Kidney epithelial cell (primary cell): ENCODE measurements around the gene C1QTNF12. TPM values are rescaled to one million over a fixed set of nuclear protein-coding genes. Genes with fewer than 3 reads are reported as not detected.

Experiments used
- DNase-seq: peaks from one replicate; pipeline ENCODE4 v3.0.0-alpha.2; 2010; ENCODE audit warnings: low read depth
- H3K27me3 ChIP-seq: 2 replicates; pipeline ENCODE4 v1.6.0; 2011; ENCODE audit warnings: low read length; ENCODE audit not compliant: control insufficient read depth, insufficient read depth
- H3K36me3 ChIP-seq: 2 replicates; pipeline ENCODE4 v1.5.1; 2011; ENCODE audit warnings: low read length; ENCODE audit not compliant: control insufficient read depth, insufficient read depth
- H3K4me3 ChIP-seq: 2 replicates; pipeline ENCODE4 v1.5.1; 2011; ENCODE audit warnings: low read depth, mild to moderate bottlenecking, control low read depth, low read length
- CTCF ChIP-seq: IDR thresholded peaks from 2 replicates; pipeline ENCODE4 v1.5.1; 2011; ENCODE audit warnings: mild to moderate bottlenecking, moderate library complexity, low read length, control low read depth, inconsistent platforms; ENCODE audit not compliant: insufficient read depth, poor library complexity, severe bottlenecking
- total RNA-seq: library from RNA; depleted of rRNA; stranded (reverse); fragments of >200 nt; gene quantifications from 2 replicates; pipeline ENCODE4 v1.2.3, GENCODE V29; 2015

C1QTNF12 gene
- total RNA-seq, 1 donor from 2014 or later: 0.88 TPM

GRCh38 chr1:1204998-1205768, 41.3 kb downstream of the C1QTNF12 start:
- Histone ChIP-seq H3K27me3 (peaks cover 18% of the 10 kb centered on the region), H3K36me3 (no peaks in the 10 kb centered on the region), H3K4me3 (no peak overlapping the region)
- DNase-seq: no peak
- no peak for TF ChIP-seq CTCF

GRCh38 chr1:1204425-1204920, 42.0 kb downstream of the C1QTNF12 start:
- no peak for DNase-seq
- Histone ChIP-seq H3K4me3 (no peak overlapping the region), H3K27me3 (peaks cover 20% of the 10 kb centered on the region), H3K36me3 (no peaks in the 10 kb centered on the region)
- TF ChIP-seq CTCF: no peak

GRCh38 chr1:1203561-1204424, 42.7 kb downstream of the C1QTNF12 start:
- H3K27me3 ChIP-seq: peaks cover 20% of the 10 kb centered on the region
- TF ChIP-seq CTCF: no peak

GRCh38 chr1:1202831-1203560, 43.5 kb downstream of the C1QTNF12 start:
- TF ChIP-seq CTCF: no peak

More at GRCh38 chr1:1203561-1204424, 42.7 kb downstream of the C1QTNF12 start:
- no peaks in the 10 kb centered on the region for H3K36me3 ChIP-seq
- H3K4me3 ChIP-seq: no peak overlapping the region
- DNase-seq: no peak

GRCh38 chr1:1200876-1201810, 45.4 kb downstream of the C1QTNF12 start:
- no peak for TF ChIP-seq CTCF
- H3K27me3 ChIP-seq: peaks cover 14% of the 10 kb centered on the region
- peak overlapping the region; percentile 27 for H3K4me3 ChIP-seq
- no peak for DNase-seq
- no peaks in the 10 kb centered on the region for H3K36me3 ChIP-seq

More at GRCh38 chr1:1202831-1203560, 43.5 kb downstream of the C1QTNF12 start:
- Histone ChIP-seq H3K36me3 (no peaks in the 10 kb centered on the region), H3K4me3 (no peak overlapping the region), H3K27me3 (peaks cover 20% of the 10 kb centered on the region)
- DNase-seq: no peak
